ENCODE measurements around the gene MID1.

MID1 gene

DNA sequence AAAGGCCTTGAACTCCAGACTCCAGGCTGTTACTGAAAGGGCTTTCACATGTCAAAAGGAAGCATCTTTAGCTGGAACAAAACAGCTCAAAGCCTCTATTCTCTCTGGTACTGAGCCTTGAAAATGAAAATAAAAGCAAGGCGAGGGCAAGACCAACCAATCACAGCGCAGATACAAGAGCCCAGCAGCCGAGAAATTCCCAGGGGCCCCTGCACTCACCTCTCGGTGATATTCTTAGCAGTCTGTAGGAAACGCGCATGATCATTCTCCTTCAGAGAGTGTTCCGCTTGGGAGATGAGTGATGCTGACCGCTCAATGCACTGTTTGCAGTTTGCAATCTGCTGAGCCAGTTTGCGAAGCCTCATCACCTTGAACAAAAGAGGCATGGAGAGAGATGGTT is 138.1 kb downstream of the MID1 start:
- DNase-seq = no peak

GRCh38 chrX:10480861-10481260 is 139.5 kb downstream of the MID1 start:
- DNase-seq = no peak

- no peak for DNase-seq
These were observed 140.9 kb downstream of the MID1 start for GRCh38 chrX:10479508-10479907.

DNA sequence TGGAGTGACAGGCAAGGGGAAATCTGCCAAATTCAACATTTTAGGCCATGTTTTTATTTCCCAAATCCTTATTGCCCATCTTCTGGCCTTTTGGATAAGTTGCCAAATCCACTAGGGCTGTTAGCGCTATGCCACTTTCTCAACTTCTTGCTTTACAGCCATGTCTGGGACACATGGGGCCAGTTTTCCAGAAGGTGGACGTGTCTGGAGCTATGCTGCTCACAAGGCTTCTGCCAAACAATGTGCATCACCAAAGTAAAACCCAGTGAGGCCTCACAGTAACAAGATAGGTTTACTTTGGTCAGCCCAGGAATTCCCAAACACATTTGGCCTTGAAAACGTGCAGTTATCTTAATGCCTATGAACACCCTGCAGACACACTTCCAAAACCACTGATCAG is 142.9 kb downstream of the MID1 start:
- DNase-seq = no peak

DNA sequence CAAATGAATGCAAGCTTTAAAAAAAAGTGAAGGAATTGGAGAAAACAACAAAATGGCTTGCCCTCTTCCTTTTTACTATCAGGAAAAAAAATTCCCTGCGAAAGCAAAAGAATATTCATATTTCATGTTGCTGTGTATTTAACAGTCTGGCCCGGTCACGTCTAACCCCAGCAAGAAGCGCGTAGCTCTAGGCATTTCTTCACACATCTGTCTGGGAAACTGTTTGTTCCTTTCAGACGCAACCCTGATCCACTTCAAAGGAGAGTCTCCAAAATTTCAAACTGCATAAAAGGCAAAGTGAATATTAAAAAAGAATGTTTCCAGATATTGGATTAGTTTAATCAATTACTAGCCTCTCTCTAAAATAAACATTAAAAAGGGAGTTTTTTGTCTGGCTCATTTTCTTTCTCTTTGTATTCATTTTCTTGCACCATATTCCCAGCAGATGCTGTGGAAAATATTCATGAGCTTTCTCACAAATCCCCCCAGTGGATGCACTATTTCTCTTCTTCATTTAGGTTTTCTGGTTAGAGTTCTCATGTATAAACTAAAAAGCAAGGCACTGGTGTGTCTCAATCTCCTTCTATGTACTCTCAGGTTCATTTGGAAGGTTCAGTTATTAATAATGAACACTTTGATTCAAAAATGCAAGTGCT is 145.3 kb downstream of the MID1 start:
- DNase-seq = no peak

DNA sequence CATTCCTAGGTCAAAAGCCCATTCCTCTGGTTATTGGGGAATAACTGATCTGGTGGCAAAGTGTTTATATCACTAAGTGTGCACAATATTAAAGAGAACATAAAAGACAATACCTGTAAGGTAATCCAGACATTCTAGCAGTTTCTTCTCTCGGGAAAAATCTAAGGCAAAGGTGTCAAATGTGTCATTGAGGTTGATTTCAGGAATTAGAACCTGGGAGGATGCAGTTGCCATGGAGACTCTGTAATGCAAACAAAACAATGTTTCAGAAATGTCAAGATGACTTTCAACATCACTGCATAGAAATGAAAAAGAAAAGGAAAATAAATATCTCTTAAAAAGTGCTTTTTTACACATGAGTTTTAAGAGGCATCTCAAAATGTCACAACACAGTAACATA is 145.9 kb downstream of the MID1 start:
- no peak for DNase-seq

GRCh38 chrX:10471418-10471817 is 149.0 kb downstream of the MID1 start:
- no peak for DNase-seq

DNA sequence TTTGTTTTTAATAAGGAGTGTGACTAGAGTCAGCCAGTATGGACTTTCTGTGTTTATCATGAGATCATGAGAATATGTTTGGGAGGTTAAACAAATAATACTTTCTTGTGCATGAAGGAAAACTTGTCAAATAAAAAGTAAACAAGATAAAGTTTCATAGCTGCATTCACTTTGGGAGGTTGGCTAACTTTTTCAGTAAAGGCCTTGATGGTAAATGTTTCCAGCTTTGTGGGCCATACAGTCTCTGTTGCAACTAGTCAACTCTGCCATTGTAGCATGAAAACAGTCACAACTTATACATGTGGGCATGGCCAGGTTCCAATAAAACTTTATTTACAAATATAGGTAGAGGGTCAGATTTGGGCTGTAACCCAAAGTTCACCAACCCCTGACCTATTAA is 150.4 kb downstream of the MID1 start:
- no peak for DNase-seq

DNA sequence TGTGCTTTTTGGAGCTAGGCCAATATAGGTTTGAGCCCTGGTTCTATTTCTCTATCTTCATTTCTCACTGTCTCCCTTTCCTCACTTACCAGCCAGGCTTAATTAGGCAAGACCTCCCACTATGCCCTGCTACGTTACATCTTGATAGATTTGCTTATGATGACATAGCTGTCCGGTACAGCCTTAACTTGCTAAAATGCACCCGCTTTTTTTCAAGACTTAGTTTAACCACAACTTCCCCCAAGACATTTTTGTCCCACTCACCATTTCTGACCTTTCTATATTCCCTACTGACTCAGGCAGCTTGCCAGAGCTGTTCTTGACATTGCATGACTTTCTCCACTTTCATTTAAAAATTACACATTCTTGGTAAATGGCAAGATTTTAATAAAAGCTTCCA is 152.6 kb downstream of the MID1 start:
- DNase-seq = no peak

GRCh38 chrX:10465254-10465653 is 155.1 kb downstream of the MID1 start:
- DNase-seq = no peak

DNA sequence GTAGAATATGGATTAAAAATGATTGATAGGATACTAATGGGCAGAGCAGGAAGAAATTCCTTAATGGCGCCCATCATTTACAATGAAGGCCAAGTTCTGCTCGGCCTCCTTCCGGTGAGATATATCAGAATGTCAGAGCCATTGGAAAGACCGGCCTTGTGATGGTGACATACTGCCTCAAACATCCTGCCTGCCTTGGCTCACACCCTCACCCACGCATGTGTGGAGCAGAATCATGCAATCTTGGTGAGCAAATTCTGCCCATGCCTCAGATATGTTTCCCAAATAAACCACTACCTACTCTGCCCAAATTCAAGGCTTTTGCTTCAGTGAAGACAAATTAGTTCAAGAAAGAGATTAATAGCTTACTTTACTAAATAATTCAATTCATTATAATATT is 163.3 kb downstream of the MID1 start:
- DNase-seq = no peak

- no peak for DNase-seq
These were observed 166.4 kb downstream of the MID1 start for GRCh38 chrX:10453945-10454344.

- DNase-seq = no peak
These were observed 169.4 kb downstream of the MID1 start for GRCh38 chrX:10450959-10451355.

- no peak for DNase-seq
These were observed 170.0 kb downstream of the MID1 start for GRCh38 chrX:10450229-10450958.

- no peak for DNase-seq
These were observed 172.7 kb downstream of the MID1 start for GRCh38 chrX:10447564-10448214.

DNA sequence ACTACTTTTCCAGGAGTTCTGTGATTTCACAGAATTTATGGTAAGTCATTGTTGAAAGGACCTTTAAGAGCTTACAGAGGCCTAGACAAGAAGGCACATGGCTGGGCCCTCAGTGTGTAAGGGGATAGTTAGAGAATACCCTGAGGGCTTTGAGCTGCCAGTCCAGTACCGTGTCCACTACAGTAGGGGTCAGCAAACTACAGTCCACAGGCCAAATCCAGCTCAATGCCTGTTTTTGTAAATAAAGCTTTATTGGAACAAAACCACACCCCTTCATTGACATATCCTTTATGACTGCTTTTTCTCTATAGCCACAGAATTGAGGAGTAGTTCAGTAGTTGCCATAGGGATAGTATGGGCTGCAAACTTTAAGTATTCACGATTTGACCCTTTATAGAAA is 176.2 kb downstream of the MID1 start:
- DNase-seq = no peak

- DNase-seq = no peak
These were observed 178.9 kb downstream of the MID1 start for GRCh38 chrX:10441464-10441863.

DNA sequence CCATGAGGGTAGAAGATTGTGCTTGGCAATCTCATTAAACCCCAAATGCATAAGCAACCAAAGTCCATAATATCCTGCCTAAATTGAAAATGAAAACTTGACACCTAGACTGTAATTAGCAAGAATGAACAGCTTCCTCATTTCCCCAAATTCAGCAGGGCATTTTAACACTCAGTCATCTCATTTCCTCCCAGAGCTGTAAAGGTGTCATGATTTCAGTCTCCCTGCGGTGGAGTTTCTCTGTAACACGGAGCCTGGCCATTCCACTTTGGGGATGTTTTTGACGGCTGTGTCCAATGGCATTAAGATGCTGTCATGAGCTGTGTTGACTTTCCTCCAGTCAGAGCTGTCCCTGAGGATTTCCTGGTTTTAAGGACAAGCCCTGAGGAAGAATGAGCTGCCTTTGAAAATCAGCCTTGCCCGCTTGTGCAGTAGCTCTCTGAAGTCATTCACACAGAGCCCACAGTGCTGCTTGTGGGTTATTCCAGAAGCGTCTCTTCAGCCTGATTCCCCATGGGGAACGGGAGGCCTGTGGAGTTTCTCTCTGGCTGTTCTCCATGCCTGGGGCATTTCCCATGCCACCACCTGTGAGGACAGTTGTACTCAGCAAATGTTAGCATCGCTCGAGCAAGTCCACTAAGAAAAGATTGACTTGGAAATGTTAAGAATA is 187.0 kb downstream of the MID1 start:
- no peak for DNase-seq

DNA sequence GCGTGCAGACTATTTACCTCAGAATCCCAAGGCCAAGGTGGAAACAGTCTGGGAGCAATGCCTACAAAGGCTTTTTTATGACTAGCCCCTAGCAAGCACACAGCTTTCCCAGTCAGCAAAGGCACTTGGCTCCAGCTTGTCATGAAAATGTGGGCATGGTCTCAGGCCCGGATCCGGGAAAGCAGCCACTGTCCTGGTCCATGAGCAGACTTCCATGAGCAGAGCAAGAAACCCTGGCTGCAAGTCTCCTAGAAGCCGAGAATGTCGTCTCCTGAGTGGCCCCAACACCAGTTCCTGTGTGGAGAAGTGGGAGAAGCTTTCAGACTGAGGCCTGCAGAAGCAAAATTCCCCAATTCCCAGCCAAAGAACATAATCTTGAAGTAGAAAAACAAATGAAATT is 190.5 kb downstream of the MID1 start:
- DNase-seq = no peak

DNA sequence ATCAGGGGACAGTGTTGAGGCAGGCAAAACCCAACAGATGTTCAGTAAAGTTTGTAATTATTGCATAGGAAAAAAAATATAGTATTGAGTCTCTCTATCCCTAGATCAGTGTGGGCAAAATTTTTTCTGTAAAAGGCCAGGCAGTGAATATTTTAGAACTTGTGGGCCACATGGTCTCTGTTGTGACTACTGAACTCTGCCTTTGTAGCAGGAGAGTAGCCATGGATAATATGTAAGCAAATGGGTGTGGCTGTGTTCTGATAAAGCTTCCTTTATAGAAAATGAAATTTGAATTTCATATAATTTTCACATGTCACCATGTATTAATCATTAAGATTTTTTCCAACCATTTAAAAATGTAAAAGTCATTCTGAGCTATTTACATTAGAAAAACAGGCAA is 193.1 kb downstream of the MID1 start:
- DNase-seq = no peak

DNA sequence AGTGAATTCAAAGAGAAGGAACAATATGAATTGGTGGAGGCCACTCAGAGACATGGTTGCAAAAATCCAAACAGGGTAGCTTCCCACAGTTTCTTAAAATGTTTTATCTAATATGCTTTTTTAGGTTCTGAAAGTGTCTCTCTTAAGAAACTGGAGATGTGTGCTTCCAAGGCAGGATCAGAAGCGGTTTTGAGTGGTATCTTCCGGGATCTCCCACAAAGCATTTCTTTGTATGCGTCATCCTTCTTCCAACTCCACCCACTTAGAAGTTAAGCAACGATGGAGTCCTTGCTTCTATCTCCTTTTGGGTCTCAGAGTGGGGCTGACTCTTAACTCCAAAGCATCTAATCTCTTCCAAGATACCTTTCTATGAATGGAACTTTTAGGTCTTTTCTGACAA is 196.7 kb downstream of the MID1 start:
- no peak for DNase-seq

GRCh38 chrX:10420134-10420533 is 200.3 kb downstream of the MID1 start:
- DNase-seq = no peak

GRCh38 chrX:10416424-10416823 is 204.0 kb downstream of the MID1 start:
- DNase-seq = no peak

Measured in NCI-H1105 (cell line).